Neuronal stem cell (in vitro differentiated cells): Measurements from ENCODE around the gene GRAMD4.
A peak's percentile ranks its signal among the peaks of the same experiment; 100 is the strongest.

Experiments
- DNase-seq: peaks from one replicate; pipeline ENCODE4 v3.0.0-alpha.2; 2013; ENCODE audit warnings: low spot score
- H2AFZ ChIP-seq: one replicate; pipeline ENCODE4 v1.6.1; 2013; ENCODE audit warnings: mild to moderate bottlenecking, low read length, inconsistent platforms
- H2AK5ac ChIP-seq: 2 replicates; pipeline ENCODE4 v1.6.1; 2013; ENCODE audit warnings: low read depth, mild to moderate bottlenecking, inconsistent platforms, low read length, moderate library complexity, mixed read lengths
- H2BK120ac ChIP-seq: 2 replicates; pipeline ENCODE4 v1.6.1; 2013; ENCODE audit warnings: low read depth, mild to moderate bottlenecking, inconsistent platforms, low read length, moderate library complexity, mixed read lengths
- H2BK12ac ChIP-seq: one replicate; pipeline ENCODE4 v1.6.1; 2013; ENCODE audit warnings: low read length, inconsistent platforms
- H2BK15ac ChIP-seq: 2 replicates; pipeline ENCODE4 v1.6.1; 2013; ENCODE audit warnings: mild to moderate bottlenecking, low read length, inconsistent platforms, mixed read lengths
- H2BK5ac ChIP-seq: one replicate; pipeline ENCODE4 v1.6.1; 2013; ENCODE audit warnings: inconsistent platforms, mild to moderate bottlenecking, low read length, moderate library complexity
- H3K14ac ChIP-seq: one replicate; pipeline ENCODE4 v1.6.1; 2013; ENCODE audit warnings: low read length, inconsistent platforms
- H3K18ac ChIP-seq: 2 replicates; pipeline ENCODE4 v1.6.1; 2013; ENCODE audit warnings: low read length, inconsistent platforms
- H3K23ac ChIP-seq: 2 replicates; pipeline ENCODE4 v1.6.1; 2013; ENCODE audit warnings: low read depth, mild to moderate bottlenecking, mixed read lengths, low read length, inconsistent platforms; ENCODE audit not compliant: poor library complexity
- H3K27ac ChIP-seq: replicated peaks from 3 replicates; pipeline ENCODE4 v1.5.1; 2013; ENCODE audit warnings: low read length, inconsistent platforms
- H3K27me3 ChIP-seq, 3 experiments: 2 replicates each; pipeline ENCODE4 v1.6.1; 2013; ENCODE audit warnings: low read length in 3 of 3, mild to moderate bottlenecking in 2 of 3, inconsistent platforms in 1 of 3, low read depth in 1 of 3, mixed read lengths in 1 of 3, moderate library complexity in 1 of 3; ENCODE audit not compliant: control insufficient read depth in 3 of 3, insufficient read depth in 3 of 3
- H3K36me3 ChIP-seq, 2 donors: replicated peaks in 1 of 2; 2 replicates each; pipeline ENCODE4 v1.6.1; 2013; ENCODE audit warnings: low read length in 2 of 2; ENCODE audit not compliant: control insufficient read depth in 2 of 2, insufficient read depth in 2 of 2
- H3K4ac ChIP-seq: 2 replicates; pipeline ENCODE4 v1.6.1; 2013; ENCODE audit warnings: inconsistent platforms, mild to moderate bottlenecking, low read length, moderate library complexity
- H3K4me1 ChIP-seq, 2 donors: 1 replicate in 1 of 2; 2 replicates in 1 of 2; pipeline ENCODE4 v1.6.1; 2013; ENCODE audit warnings: low read length in 2 of 2, low read depth in 1 of 2; ENCODE audit not compliant: control insufficient read depth in 2 of 2, insufficient read depth in 1 of 2
- H3K4me2 ChIP-seq: one replicate; pipeline ENCODE4 v1.6.1; 2013; ENCODE audit warnings: mild to moderate bottlenecking, low read length, inconsistent platforms; ENCODE audit not compliant: insufficient read depth, poor library complexity, severe bottlenecking
- H3K4me3 ChIP-seq, 2 donors: 2 replicates each; pipeline ENCODE4 v1.5.1; 2013; ENCODE audit warnings: low read length in 2 of 2, mild to moderate bottlenecking in 2 of 2, inconsistent platforms in 1 of 2, moderate library complexity in 1 of 2
- H3K79me1 ChIP-seq: one replicate; pipeline ENCODE4 v1.6.1; 2013; ENCODE audit warnings: low read depth, mild to moderate bottlenecking, inconsistent platforms, low read length, moderate library complexity
- H3K9ac ChIP-seq: one replicate; pipeline ENCODE4 v1.6.1; 2013; ENCODE audit warnings: mild to moderate bottlenecking, low read depth, low read length, inconsistent platforms; ENCODE audit not compliant: poor library complexity
- H3K9me3 ChIP-seq, 2 donors: replicated peaks in 1 of 2; 2 replicates each; pipeline versions ENCODE3 to v1.6.1; 2013; ENCODE audit warnings: low read length in 2 of 2, mild to moderate bottlenecking in 2 of 2, inconsistent platforms in 1 of 2, low read depth in 1 of 2, mixed read lengths in 1 of 2, moderate library complexity in 1 of 2; ENCODE audit not compliant: control insufficient read depth in 2 of 2, insufficient read depth in 1 of 2
- H4K8ac ChIP-seq: one replicate; pipeline ENCODE4 v1.6.1; 2013; ENCODE audit warnings: low read depth, mild to moderate bottlenecking, inconsistent platforms, low read length, moderate library complexity
- H4K91ac ChIP-seq: one replicate; pipeline ENCODE4 v1.6.1; 2013; ENCODE audit warnings: low read length, low read depth, mild to moderate bottlenecking, inconsistent platforms; ENCODE audit not compliant: poor library complexity
- WGBS, 2 donors: extraction: QIAGEN DNeasy Blood & Tissue Kit; methylation state at CpG; one replicate each; pipeline ENCODE4 v1.1.7; 2013; ENCODE audit warnings: missing lambda C conversion rate in 2 of 2, mixed read lengths in 1 of 2; ENCODE audit not compliant: insufficient read length in 2 of 2, insufficient replicate concordance in 1 of 2; ENCODE audit errors: extremely low coverage in 2 of 2; 5-methylcytosine and 5-hydroxymethylcytosine counted together

The GRAMD4 gene

GRCh38 chr22:46631113-46631512 lies 10.9 kb downstream of the GRAMD4 start:
- no peak overlapping the region for H3K27ac ChIP-seq
- no peak overlapping the region for H2BK5ac ChIP-seq
- no CpG with 5 or more reads among the region's 13 CpGs for WGBS, 2 donors

GRCh38 chr22:46632646-46633249 lies 12.6 kb downstream of the GRAMD4 start:
- H2BK5ac ChIP-seq: peak overlapping the region; percentile 66
- no peak overlapping the region for H2BK120ac ChIP-seq
- no CpG with 5 or more reads among the region's 18 CpGs for WGBS, 2 donors
- H3K9me3 ChIP-seq: no peaks in the 10 kb centered on the region
- no peak overlapping the region for H3K4me2 ChIP-seq
- no peak overlapping the region for H3K18ac ChIP-seq
- no peaks in the 10 kb centered on the region for H3K27me3 ChIP-seq
- H3K79me1 ChIP-seq: no peaks in the 10 kb centered on the region
- no peak overlapping the region for H4K91ac ChIP-seq
- DNase-seq: no peak
- H3K36me3 ChIP-seq: peaks cover 2 to 4% of the 10 kb centered on the region in 2 donors
- H4K8ac ChIP-seq: no peak overlapping the region
- no peak overlapping the region for H3K14ac ChIP-seq
- H3K27ac ChIP-seq: no peak overlapping the region
- no peak overlapping the region for H3K4ac ChIP-seq
- H3K4me3 ChIP-seq: no peak overlapping the region
- no peak overlapping the region for H3K9ac ChIP-seq
- peak overlapping the region; percentile 88 for H2AK5ac ChIP-seq
- peak overlapping the region; percentile 55 for H2BK15ac ChIP-seq
- H3K23ac ChIP-seq: no peak overlapping the region
- H2AFZ ChIP-seq: no peak overlapping the region
- peaks cover 2 to 14% of the 10 kb centered on the region in 2 donors for H3K4me1 ChIP-seq
- peak overlapping the region; percentile 41 for H2BK12ac ChIP-seq

More at GRCh38 chr22:46631113-46631512, 10.9 kb downstream of the GRAMD4 start:
- no peak overlapping the region for H2BK120ac ChIP-seq
- H2AFZ ChIP-seq: no peak overlapping the region
- no peak overlapping the region for H3K4me2 ChIP-seq
- no peak overlapping the region for H2BK12ac ChIP-seq
- H3K4ac ChIP-seq: no peak overlapping the region
- no peak overlapping the region for H3K18ac ChIP-seq
- no peak overlapping the region for H3K14ac ChIP-seq
- H4K91ac ChIP-seq: no peak overlapping the region
- H3K79me1 ChIP-seq: peaks cover 2% of the 10 kb centered on the region
- H3K4me1 ChIP-seq: peaks cover 5 to 14% of the 10 kb centered on the region in 2 donors
- H2AK5ac ChIP-seq: no peak overlapping the region
- no peak overlapping the region for H4K8ac ChIP-seq
- H3K36me3 ChIP-seq: peaks cover 2 to 4% of the 10 kb centered on the region in 2 donors
- no peak overlapping the region for H3K4me3 ChIP-seq
- H3K9me3 ChIP-seq: no peaks in the 10 kb centered on the region
- no peak overlapping the region for H3K9ac ChIP-seq
- H3K23ac ChIP-seq: peak overlapping the region; percentile 65
- DNase-seq: no peak
- H2BK15ac ChIP-seq: no peak overlapping the region
- no peaks in the 10 kb centered on the region for H3K27me3 ChIP-seq

GRCh38 chr22:46633334-46633890 lies 13.2 kb downstream of the GRAMD4 start:
- Histone ChIP-seq H2BK120ac (no peak overlapping the region), H2BK15ac (no peak overlapping the region), H2BK12ac (peak overlapping the region; percentile 41), H3K27ac (no peak overlapping the region), H3K23ac (peak overlapping the region; percentile 55), H3K14ac (no peak overlapping the region), H3K4me3 (no peak overlapping the region), H3K27me3 (no peaks in the 10 kb centered on the region), H3K18ac (peak overlapping the region; percentile 17), H3K9me3 (no peaks in the 10 kb centered on the region), H3K36me3 (peaks cover 2 to 4% of the 10 kb centered on the region in 2 donors), H3K4me2 (no peak overlapping the region), H4K91ac (no peak overlapping the region), H2AK5ac (peak overlapping the region; percentile 88), H3K9ac (no peak overlapping the region), H3K79me1 (no peaks in the 10 kb centered on the region), H4K8ac (no peak overlapping the region), H3K4ac (no peak overlapping the region), H2AFZ (no peak overlapping the region), H2BK5ac (peak overlapping the region; percentile 66), H3K4me1 (peaks cover 2 to 14% of the 10 kb centered on the region in 2 donors)
- no peak for DNase-seq
- WGBS, 2 donors: no CpG with 5 or more reads among the region's 10 CpGs

GRCh38 chr22:46634011-46634699 lies 14.0 kb downstream of the GRAMD4 start:
- Histone ChIP-seq H2BK12ac (no peak overlapping the region), H3K79me1 (no peaks in the 10 kb centered on the region), H4K91ac (peak overlapping the region; percentile 38), H3K4me1 (peaks cover 2 to 14% of the 10 kb centered on the region in 2 donors), H2BK5ac (peak overlapping the region; percentile 66), H3K23ac (peak overlapping the region; percentile 32), H3K14ac (no peak overlapping the region), H2AK5ac (peak overlapping the region; percentile 39), H3K18ac (peak overlapping the region; percentile 72), H2BK120ac (no peak overlapping the region), H3K9ac (no peak overlapping the region), H2AFZ (no peak overlapping the region), H2BK15ac (no peak overlapping the region), H3K27me3 (peaks cover 0 to 2% (median 0%) of the 10 kb centered on the region in 3 experiments), H3K4ac (peak overlapping the region; percentile 59), H3K4me2 (no peak overlapping the region), H3K27ac (no peak overlapping the region), H3K9me3 (no peaks in the 10 kb centered on the region), H4K8ac (no peak overlapping the region), H3K36me3 (peaks cover 2 to 4% of the 10 kb centered on the region in 2 donors), H3K4me3 (peak overlapping the region in 1 of 2 donors; percentile 50)
- WGBS, 2 donors: no CpG with 5 or more reads among the region's 11 CpGs
- DNase-seq: no peak
